ENCODE measurements around the gene CTAG2.

DNA sequence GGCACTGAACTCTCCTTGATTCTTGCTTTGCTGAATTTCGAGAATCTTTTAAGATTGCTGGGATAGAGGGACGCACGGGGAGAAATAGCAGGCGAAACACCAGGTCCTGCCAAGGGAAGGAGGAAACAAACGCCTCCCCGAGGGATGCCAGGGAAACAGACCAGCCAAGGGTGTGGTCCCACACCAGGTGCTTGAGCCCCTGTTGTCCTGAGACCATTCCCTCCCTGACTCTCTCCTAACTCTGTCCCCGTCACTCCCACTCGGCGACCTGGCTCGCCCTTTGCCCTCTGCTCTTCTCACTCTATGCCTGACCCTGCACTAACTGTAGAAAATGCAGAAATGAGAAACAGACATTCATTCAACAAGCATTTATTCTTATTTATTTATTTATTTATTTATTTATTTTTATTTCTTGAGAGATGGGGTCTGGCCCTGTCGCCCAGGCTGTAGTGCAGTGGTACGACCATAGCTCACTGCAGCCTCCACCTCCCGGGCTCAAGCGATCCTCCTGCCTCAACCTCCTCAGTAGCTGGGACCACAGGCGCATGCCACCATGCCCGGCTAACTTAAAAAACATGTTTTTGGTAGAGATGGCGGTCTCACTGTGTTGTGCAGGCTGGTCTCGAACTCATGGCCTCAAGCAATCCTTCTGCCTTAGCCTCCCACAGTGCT is 50.5 kb downstream of the CTAG2 start:
- TF ChIP-seq, protein P1, sequence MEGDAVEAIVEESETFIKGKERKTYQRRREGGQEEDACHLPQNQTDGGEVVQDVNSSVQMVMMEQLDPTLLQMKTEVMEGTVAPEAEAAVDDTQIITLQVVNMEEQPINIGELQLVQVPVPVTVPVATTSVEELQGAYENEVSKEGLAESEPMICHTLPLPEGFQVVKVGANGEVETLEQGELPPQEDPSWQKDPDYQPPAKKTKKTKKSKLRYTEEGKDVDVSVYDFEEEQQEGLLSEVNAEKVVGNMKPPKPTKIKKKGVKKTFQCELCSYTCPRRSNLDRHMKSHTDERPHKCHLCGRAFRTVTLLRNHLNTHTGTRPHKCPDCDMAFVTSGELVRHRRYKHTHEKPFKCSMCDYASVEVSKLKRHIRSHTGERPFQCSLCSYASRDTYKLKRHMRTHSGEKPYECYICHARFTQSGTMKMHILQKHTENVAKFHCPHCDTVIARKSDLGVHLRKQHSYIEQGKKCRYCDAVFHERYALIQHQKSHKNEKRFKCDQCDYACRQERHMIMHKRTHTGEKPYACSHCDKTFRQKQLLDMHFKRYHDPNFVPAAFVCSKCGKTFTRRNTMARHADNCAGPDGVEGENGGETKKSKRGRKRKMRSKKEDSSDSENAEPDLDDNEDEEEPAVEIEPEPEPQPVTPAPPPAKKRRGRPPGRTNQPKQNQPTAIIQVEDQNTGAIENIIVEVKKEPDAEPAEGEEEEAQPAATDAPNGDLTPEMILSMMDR (IDR thresholded peaks at IDR 0.05), result no peak
- TF ChIP-seq POLR2A (IDR thresholded peaks at IDR 0.05) (no peak), EP300 (IDR thresholded peaks at IDR 0.05) (no peak)

Measured in stomach (tissue), 4 donors.